GM12878 (cell line): Measurements from ENCODE around the gene SMARCB1.

Source experiments
- BCL11A ChIP-seq: IDR thresholded peaks from 2 replicates; pipeline ENCODE4 v1.6.1; 2011; ENCODE audit warnings: low read depth, low read length
- CTCF ChIP-seq, 3 experiments: IDR thresholded peaks in 2 of 3; conservative IDR thresholded peaks in 1 of 3; 2 replicates each; pipeline ENCODE4 v1.5.1; 2011; ENCODE audit warnings: low read depth in 3 of 3, low read length in 3 of 3, mild to moderate bottlenecking in 3 of 3, control low read depth in 2 of 3, moderate library complexity in 2 of 3, inconsistent platforms in 1 of 3, mixed read lengths in 1 of 3; ENCODE audit not compliant: control insufficient read depth in 2 of 3, insufficient read depth in 1 of 3; ENCODE audit errors: extremely low read depth in 1 of 3
- ETV6 ChIP-seq, 2 experiments: fragments of 450-650 bp in 1 of 2; IDR thresholded peaks in 1 of 2; conservative IDR thresholded peaks in 1 of 2; 2 replicates each; pipeline ENCODE4 v1.6.1; 2014; ENCODE audit warnings: antibody characterized with exemption in 1 of 2, borderline replicate concordance in 1 of 2, low read depth in 1 of 2, mild to moderate bottlenecking in 1 of 2, moderate library complexity in 1 of 2
- USF2 ChIP-seq: IDR thresholded peaks from 2 replicates; pipeline ENCODE4 v1.6.1; 2011; ENCODE audit warnings: low read depth, low read length, improper control_type of control experiment, borderline replicate concordance

DNA sequence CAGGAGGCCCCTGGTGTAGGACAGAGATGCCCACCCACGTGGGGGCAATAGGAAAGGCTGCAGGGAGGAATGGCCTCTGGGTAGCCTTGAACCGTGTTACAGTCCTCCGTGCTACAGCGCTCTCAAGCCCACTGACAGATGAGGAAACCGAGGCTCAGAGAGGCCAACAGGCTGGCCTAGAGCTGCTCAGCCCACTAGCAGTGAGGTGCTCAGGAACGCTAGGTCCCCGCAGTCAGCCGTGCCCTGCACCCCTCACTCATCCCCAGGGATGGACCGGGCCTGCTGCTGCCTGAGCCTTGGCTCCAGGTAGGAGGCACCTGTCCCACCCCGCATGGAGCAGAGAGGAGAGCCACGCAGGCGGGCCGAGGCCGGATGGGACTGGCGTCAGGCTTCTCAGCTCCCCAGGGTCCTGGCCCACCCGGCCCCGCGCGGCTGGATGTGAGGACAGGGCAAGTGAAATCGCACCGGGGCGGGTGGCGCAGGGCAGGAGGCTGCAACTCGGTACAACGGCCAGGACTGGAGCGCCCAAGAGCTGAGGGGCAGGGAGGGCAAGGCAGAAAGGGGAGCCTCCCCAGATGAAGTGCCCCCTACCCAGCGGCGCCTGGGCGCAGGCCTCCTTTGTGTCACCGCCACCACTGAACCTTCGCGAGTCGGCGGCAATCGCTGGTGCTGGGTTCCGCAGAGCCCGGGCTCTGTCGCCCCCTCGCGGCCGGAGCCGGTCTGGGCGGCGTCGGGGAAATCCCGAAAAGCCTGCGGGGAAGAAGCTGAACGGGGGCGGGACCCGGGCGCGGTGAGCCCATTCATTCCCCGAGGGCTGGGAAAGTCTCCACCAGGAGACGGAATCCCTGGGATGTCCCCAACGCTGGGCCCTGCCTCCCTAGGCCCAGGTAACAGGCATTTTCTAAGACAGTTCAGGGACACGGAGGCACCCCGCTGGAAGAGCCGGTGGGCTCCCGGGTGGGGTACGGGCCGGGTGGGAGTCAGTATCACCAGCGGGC is 62.5 kb downstream of the SMARCB1 start:
- TF ChIP-seq ETV6 (conservative IDR thresholded peaks at IDR 0.05 in 1 of 2, IDR thresholded peaks at IDR 0.05 in 1 of 2; ENCODE audit: borderline replicate concordance in 1 of 2, low read depth in 1 of 2) (no peak), BCL11A (no peak), USF2 (no peak), CTCF (IDR thresholded peaks at IDR 0.05 in 2 of 3, conservative IDR thresholded peaks at IDR 0.05 in 1 of 3; ENCODE audit: control insufficient read depth in 2 of 3, extremely low read depth in 1 of 3, insufficient read depth in 1 of 3, low read depth in 3 of 3, low read length in 3 of 3) (peak; percentile 94 to 98 (median 97); a peak in 5 of 6 replicates)
